HG03575 (cell line): ENCODE measurements around the gene RAD50.
A peak's percentile ranks its signal among the peaks of the same experiment; 100 is the strongest.
"Not testable (repeated sequence)": the region's sequence is repeated elsewhere in the genome, so short reads cannot be mapped to it uniquely, and the experiment has no call there.

ENCODE experiments used
- ATAC-seq: cut with Tn5 transposase; IDR thresholded peaks from one replicate; pipeline ENCODE4 v1.9.1; 2021; ENCODE audit not compliant: unreplicated experiment, insufficient number of reproducible peaks, low FRiP score; ENCODE audit errors: extremely low read depth

Gene RAD50

GRCh38 chr5:132549576-132549975, 7.2 kb upstream of the RAD50 start:
- ATAC-seq, result no peak

GRCh38 chr5:132556153-132556762, 519 bp upstream of the RAD50 start:
- ATAC-seq, result no peak

- ATAC-seq, result peak; percentile 20
Observed at GRCh38 chr5:132557478-132558172, 848 bp downstream of the RAD50 start.

- no peak for ATAC-seq
Observed at GRCh38 chr5:132559383-132560060, 2.7 kb downstream of the RAD50 start.

- ATAC-seq, result no peak
Observed at GRCh38 chr5:132561601-132562000, 4.8 kb downstream of the RAD50 start.

GRCh38 chr5:132564555-132564954, 7.8 kb downstream of the RAD50 start:
- ATAC-seq, result not testable (repeated sequence)

GRCh38 chr5:132566657-132567056, 9.9 kb downstream of the RAD50 start:
- ATAC-seq, result no peak

- no peak for ATAC-seq
Observed at GRCh38 chr5:132576123-132576522, 19.3 kb downstream of the RAD50 start.

- ATAC-seq, result not testable (repeated sequence)
Observed at GRCh38 chr5:132584560-132584959, 27.8 kb downstream of the RAD50 start.

- ATAC-seq, result no peak
Observed at GRCh38 chr5:132586063-132586462, 29.3 kb downstream of the RAD50 start.

GRCh38 chr5:132589467-132589866, 32.7 kb downstream of the RAD50 start:
- ATAC-seq, result no peak

- ATAC-seq, result no peak
Observed at GRCh38 chr5:132591145-132591544, 34.4 kb downstream of the RAD50 start.

GRCh38 chr5:132592521-132592920, 35.7 kb downstream of the RAD50 start:
- no peak for ATAC-seq

GRCh38 chr5:132594170-132594569, 37.4 kb downstream of the RAD50 start:
- ATAC-seq, result no peak

GRCh38 chr5:132595624-132596023, 38.8 kb downstream of the RAD50 start:
- no peak for ATAC-seq

- no peak for ATAC-seq
Observed at GRCh38 chr5:132601071-132601728, 44.4 kb downstream of the RAD50 start.

- ATAC-seq, result no peak
Observed at GRCh38 chr5:132607095-132607494, 50.3 kb downstream of the RAD50 start.

- ATAC-seq, result no peak
Observed at GRCh38 chr5:132608107-132608506, 51.3 kb downstream of the RAD50 start.

GRCh38 chr5:132611965-132612364, 55.2 kb downstream of the RAD50 start:
- ATAC-seq, result no peak

GRCh38 chr5:132612846-132613245, 56.1 kb downstream of the RAD50 start:
- no peak for ATAC-seq
